GM13977 (cell line): ENCODE results near the gene SPEG.
A peak's percentile ranks its signal among the peaks of the same experiment; 100 is the strongest.

Experiments
- DNase-seq: peaks from one replicate; pipeline ENCODE4 v3.0.0; 2012; ENCODE audit warnings: low spot score
- CTCF ChIP-seq: IDR thresholded peaks from 2 replicates; pipeline ENCODE4 v1.5.1; 2012; ENCODE audit warnings: mild to moderate bottlenecking, control low read depth; ENCODE audit not compliant: insufficient read depth; ENCODE audit errors: extremely low read depth, missing control alignments
- in situ Hi-C: fragments of 300-500 bp; cut with MboI; formaldehyde crosslinking; loops from one replicate; pipeline ENCODE4 v1.12.0; 2022; ENCODE audit warnings: low sequenced_read_pairs, low pct_unique_long_range_greater_than_20kb, mixed read lengths, inconsistent platforms; ENCODE audit not compliant: unreplicated experiment

SPEG gene

GRCh38 chr2:219430633-219431615, 3.7 kb upstream of the SPEG start:
- TF ChIP-seq CTCF = peak; percentile 22
- no peak for DNase-seq
- in situ Hi-C loops = no loop called here

- peak; percentile 28 for TF ChIP-seq CTCF
- in situ Hi-C loops = no loop called here
- no peak for DNase-seq
Measured at GRCh38 chr2:219433666-219434467, 776 bp upstream of the SPEG start.

GRCh38 chr2:219434468-219434717, 250 bp upstream of the SPEG start:
- in situ Hi-C loops = no loop called here

GRCh38 chr2:219435701-219436100, 1.1 kb downstream of the SPEG start:
- no peak for DNase-seq
- no peak for TF ChIP-seq CTCF
- in situ Hi-C loops = no loop called here

More at GRCh38 chr2:219434468-219434717, 250 bp upstream of the SPEG start:
- no peak for TF ChIP-seq CTCF
- no peak for DNase-seq

GRCh38 chr2:219436491-219436890, 1.8 kb downstream of the SPEG start:
- in situ Hi-C loops = no loop called here
- DNase-seq = no peak
- no peak for TF ChIP-seq CTCF

GRCh38 chr2:219437141-219437540, 2.5 kb downstream of the SPEG start:
- no peak for DNase-seq
- in situ Hi-C loops = no loop called here
- no peak for TF ChIP-seq CTCF
